ENCODE data around the gene KLRF1.

The KLRF1 gene

DNA sequence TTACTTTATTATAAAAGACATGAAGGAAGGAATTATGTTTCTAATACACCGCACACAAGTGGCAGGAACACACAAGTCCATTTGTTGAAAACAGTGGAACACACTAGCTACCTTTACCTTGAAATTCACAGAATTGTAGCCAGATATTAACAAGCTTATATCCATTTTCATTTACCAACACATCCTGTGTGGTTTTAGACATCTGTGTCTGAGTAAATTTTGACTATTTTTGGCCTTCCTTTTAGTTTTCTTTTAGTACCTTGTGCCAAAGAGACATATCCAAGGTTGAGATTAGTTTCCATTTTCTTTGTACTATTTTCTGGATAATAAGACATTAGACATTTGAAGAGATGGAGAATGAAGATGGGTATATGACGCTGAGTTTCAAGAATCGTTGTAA, 54.0 kb downstream of the KLRF1 start, which contains the start of gene KLRF2:
KLRF2 (plus strand) TSS at position 244 of the 400 bp plus-strand sequence; CDS start at position 351, 107 bp downstream.
- no peak for DNase-seq (ENCODE audit: low read depth)
- H3K4me3 ChIP-seq (ENCODE audit: low read length), result no peak within 1 kb of the TSS
- TF ChIP-seq, protein P1, sequence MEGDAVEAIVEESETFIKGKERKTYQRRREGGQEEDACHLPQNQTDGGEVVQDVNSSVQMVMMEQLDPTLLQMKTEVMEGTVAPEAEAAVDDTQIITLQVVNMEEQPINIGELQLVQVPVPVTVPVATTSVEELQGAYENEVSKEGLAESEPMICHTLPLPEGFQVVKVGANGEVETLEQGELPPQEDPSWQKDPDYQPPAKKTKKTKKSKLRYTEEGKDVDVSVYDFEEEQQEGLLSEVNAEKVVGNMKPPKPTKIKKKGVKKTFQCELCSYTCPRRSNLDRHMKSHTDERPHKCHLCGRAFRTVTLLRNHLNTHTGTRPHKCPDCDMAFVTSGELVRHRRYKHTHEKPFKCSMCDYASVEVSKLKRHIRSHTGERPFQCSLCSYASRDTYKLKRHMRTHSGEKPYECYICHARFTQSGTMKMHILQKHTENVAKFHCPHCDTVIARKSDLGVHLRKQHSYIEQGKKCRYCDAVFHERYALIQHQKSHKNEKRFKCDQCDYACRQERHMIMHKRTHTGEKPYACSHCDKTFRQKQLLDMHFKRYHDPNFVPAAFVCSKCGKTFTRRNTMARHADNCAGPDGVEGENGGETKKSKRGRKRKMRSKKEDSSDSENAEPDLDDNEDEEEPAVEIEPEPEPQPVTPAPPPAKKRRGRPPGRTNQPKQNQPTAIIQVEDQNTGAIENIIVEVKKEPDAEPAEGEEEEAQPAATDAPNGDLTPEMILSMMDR (conservative IDR thresholded peaks at IDR 0.05; ENCODE audit: low read depth, low read length), result no peak

DNA sequence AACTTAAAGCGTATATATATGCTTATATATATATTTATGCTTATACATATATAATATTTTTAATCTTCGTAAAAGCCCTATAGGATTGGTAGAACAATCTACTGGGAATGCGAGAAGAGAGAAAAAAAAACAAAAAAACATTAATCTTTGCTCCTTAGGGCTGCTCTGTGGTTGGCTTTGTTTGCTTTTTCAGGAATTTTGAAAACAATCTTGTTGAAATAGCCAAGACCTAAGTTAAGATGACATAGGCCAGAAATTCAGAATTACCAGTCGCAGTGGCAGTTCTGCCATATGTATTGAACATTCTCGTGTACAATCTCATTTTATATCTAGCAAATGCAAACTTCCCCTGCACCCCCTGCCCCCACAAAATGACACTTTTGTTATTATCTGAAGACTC, 54.7 kb downstream of the KLRF1 start:
- H3K4me3 ChIP-seq (ENCODE audit: low read length), result no peak overlapping the region
- TF ChIP-seq, protein P1 (conservative IDR thresholded peaks at IDR 0.05; ENCODE audit: low read depth, low read length), result no peak
- DNase-seq (ENCODE audit: low read depth), result no peak

DNA sequence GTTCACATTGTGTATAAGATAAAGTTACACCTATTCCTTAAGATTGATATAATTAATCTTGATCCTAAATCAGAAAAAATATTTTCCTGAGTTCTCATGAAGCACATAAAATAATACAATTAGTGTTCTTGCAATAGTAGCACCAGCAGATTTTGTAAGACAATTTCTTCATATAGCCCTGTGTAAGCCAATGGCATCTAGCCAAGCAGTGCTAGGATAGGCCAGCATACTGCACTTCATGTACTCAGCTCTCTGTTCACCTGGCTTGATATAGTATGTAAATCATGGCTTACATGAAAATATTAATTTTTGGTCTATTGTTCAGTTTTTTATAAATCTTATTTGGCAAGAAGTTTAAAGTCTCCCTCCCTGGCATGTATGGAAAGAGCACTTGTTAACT, 55.9 kb downstream of the KLRF1 start:
- TF ChIP-seq, protein P1 (conservative IDR thresholded peaks at IDR 0.05; ENCODE audit: low read depth, low read length), result no peak
- DNase-seq (ENCODE audit: low read depth), result no peak
- H3K4me3 ChIP-seq (ENCODE audit: low read length), result no peak overlapping the region

DNA sequence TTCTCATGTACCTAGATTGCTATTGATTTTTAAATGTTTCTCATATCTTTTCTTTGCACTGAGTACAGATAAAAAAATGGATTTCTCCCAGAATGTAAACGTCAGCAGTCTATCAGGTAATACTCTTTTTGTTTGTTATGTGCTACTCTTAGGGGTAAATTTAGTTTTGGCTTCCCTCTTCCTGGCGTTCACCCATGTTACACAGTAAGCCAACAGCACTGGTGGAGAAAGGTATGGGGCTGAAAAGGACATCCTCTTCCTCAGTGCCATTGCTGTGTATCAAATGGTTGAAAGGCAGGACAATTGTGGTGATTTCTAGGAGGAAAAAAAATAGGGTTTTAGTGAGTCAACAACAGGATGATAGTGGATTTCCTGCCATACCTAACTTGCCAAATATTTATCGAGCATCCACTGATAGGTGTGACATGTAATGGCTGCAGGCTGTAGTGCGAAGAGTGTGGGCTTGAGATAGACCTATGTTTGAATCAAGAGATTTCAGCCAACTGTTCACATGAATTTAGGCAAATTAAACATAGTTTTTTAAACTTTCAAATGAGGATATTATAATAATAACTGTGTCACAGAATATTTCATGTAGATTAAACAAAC, 61.5 kb downstream of the KLRF1 start:
- H3K4me3 ChIP-seq (ENCODE audit: low read length), result no peak overlapping the region
- TF ChIP-seq, protein P1 (conservative IDR thresholded peaks at IDR 0.05; ENCODE audit: low read depth, low read length), result no peak
- no peak for DNase-seq (ENCODE audit: low read depth)

Data from retinal pigment epithelial cell (primary cell).